Activated CD8-positive, alpha-beta memory T cell treated with anti-CD3 and anti-CD28 coated beads for 48 hours (primary cell): ENCODE results near the gene KIAA1217.
"Not testable (repeated sequence)": the region's sequence is repeated elsewhere in the genome, so short reads cannot be mapped to it uniquely, and the experiment has no call there.

ENCODE experiments used
- DNase-seq, 3 experiments: peaks; one replicate each; pipeline ENCODE4 v3.0.0-alpha.2; 2020; ENCODE audit warnings: low read depth in 2 of 3, low spot score in 2 of 3

KIAA1217 gene

GRCh38 chr10:24462291-24462813 is 253.4 kb downstream of the KIAA1217 start:
- DNase-seq, result no peak

GRCh38 chr10:24462889-24463552 is 254.1 kb downstream of the KIAA1217 start:
- DNase-seq, result no peak

DNA sequence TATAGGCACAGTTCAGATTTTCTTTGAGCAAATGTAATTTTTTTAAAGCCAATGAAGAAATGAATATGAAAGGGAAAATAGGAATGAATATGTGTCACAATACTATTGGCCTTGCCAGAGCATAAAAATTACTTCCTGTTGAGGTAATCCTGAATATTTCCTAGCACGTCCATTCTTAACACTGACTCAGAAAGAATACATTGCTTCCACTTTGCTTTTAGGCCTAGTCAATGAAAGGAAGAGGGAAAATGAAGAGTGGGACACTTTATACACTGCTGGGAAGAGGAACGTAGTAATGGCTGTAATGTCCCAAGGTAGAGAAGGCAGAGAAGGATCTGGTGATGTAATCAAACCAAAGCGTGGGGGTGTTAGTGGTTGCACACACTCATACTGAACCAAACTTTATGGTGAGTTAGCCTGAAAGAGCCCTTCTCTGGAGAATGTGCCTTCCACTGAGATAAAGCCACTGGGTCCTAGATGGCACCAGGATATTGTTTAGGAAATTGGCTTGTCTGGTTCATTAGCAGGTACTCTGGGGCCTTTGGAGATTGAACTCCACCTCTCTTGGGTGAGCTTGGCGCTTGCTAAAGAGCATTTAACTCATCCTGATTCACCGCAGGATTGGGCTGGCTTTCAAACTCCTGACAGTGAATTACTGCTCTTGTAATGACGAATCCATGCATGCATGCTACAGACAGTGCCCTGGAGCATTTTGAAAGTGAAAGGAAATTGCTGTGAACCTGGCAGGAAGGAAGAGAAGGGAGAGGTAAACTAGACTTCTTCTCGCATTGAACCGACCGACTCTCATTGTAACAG is 254.9 kb downstream of the KIAA1217 start:
- no peak for DNase-seq

DNA sequence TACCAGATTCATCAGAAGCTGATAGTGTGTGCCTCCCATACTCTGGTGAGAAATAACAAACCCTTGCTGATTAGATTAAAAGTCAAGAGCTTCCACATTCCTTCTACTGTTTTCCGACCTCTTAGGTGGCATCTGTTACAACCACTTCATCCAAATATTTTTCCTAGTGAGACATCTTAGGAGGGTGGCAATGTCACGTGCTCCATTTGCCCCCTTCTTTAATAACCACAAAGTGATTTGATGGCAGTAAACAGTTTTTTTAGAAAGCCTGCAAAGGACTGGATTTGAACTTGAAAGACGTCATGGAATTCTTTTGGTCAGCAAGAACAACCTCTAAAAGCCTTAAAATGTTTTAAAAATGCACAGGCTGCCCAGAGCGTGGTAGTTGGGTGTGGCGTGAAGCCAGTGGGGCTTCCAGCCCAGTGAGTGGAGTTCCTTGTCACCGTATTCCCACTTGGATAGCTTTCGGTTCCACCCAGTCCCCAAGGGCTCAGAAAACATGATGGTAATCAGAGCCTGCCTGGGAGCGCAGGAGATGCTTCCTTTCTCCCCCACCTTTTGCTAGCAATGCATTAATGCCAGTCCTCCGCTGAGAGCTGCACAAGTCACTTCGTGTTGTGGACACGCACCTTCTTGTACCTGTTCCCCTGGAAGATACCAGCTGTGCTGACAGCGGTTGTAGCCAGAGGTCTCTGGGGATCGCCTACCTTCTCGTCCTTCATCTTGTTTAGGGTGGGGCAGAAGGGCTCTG is 256.4 kb downstream of the KIAA1217 start:
- no peak for DNase-seq

DNA sequence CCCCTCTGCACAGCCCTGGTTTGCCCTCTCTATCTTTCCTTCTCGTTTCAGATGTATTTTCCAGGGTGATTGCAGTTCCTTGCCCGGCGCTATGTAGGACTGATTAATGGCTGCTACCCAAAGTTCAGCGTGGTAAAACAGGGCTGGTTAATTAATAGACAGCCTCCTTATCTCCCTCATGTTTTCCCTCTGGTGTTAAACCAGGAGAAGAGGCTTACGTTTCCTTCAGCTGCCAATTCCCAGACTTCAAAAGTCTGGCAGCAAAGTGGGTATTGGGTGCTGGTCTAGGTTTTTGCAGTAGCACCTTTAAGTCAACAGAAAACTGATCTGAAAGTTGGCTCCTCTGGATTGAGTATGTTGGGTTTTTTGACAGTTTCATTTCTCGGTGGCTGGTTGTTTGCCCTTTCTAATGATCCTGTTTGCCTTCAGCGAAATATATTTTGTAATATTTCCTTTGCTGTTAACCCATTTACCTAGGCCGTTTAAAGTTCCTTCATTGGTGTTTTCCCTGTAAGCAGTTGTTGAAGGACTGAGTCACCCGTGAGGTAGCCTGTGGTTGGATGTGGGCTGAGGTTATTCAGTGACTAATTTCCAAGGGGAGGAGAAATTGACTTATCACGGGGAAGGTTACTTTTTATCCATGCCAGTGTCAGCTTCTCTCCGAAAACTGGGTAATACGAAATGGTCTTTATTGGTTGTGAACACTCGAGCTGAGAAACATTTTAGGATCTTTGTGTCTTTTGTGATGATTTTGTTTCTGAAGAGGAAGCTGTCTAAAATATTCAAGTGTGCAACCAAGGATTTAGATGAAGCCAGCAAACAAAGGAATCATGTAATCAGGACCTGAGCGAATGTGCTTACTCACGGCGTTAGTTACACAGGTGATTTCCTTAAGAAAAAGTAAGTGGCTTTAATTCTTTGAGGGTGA is 257.2 kb downstream of the KIAA1217 start:
- DNase-seq, result no peak

DNA sequence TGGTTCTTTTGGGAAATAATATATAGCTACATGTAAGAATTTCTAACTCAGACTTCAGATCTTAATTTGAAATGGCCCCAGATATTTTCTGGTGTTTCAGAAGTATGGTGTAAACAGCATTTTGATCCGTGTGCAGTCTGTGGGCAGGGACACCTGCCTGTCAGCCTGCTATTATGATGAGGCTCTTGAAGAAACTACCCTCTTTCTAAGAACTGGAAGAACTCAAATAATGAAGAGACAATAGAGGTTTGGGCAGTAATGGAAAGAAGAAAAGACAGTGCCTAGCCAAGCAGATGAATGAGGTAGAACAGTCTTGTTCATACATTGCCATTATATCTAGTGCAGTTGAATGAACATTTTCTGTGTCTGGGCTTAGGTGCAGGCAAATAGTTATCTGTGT is 258.2 kb downstream of the KIAA1217 start:
- DNase-seq, result no peak

DNA sequence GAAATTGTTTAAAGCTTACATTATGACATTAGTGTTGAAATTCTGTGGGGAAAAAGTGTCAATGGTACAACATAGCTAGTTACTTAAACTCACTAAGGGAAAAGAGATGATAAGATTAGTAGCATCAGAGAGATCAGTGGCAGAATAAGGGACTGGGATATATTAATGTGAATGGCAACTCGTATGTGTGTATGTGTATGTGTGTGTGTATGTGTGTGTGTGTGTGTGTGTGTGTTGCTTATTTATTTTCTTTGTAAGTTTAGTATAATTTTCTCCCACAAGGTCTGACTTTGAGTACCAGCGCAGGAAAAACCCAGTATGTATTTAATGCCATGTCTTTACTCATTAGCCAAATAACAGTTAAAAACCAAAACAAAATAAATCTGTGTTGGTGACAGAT is 258.7 kb downstream of the KIAA1217 start:
- no peak for DNase-seq

- DNase-seq, result no peak
These were observed 259.4 kb downstream of the KIAA1217 start for GRCh38 chr10:24468281-24468751.

- DNase-seq, result no peak
These were observed 261.1 kb downstream of the KIAA1217 start for GRCh38 chr10:24469993-24470392.

GRCh38 chr10:24475598-24475997 is 266.7 kb downstream of the KIAA1217 start:
- DNase-seq, result no peak

GRCh38 chr10:24476913-24477701 is 268.2 kb downstream of the KIAA1217 start:
- DNase-seq, result no peak

DNA sequence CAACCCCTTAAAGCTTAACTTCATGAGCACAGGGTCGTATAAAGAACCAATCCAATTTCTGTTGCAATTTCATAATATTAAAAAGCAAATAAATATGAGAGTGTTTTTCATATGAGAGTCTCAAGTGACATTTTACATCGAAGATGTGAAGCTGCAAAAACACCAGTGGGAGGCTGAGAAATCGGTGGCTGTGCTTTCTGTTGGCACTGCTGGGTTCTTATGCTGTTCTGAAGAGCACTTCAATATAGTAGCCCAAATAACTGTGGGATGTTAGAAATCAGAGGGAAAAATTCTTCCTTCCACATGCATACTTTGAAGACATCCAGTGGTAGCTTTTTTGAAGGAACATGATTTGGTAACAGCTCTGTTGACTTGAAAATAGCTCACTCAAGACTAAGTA is 269.0 kb downstream of the KIAA1217 start:
- no peak for DNase-seq

GRCh38 chr10:24479806-24480205 is 270.9 kb downstream of the KIAA1217 start:
- DNase-seq, result no peak

DNA sequence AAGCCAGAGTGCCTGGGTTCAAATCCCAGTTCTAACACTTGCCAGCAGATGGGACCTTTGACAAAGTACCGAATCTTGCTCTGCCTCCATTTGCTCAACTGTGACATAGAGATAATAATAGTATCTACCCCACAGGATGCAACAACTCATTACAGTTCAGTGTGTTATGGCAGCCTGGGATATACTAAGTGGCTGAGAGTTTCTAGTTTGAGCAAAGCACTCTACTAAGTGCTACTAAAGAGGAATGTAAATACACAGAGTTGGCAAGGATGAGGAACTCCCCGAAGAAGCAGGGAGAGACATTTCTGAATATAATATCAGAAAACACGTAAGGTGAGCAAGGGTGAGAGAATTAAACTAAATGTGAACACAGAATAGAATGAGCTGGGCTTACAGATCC is 271.5 kb downstream of the KIAA1217 start:
- no peak for DNase-seq

GRCh38 chr10:24481241-24481640 is 272.3 kb downstream of the KIAA1217 start:
- DNase-seq, result no peak

GRCh38 chr10:24482713-24483112 is 273.8 kb downstream of the KIAA1217 start:
- not testable (repeated sequence) for DNase-seq

GRCh38 chr10:24483701-24484100 is 274.8 kb downstream of the KIAA1217 start:
- no peak for DNase-seq

DNA sequence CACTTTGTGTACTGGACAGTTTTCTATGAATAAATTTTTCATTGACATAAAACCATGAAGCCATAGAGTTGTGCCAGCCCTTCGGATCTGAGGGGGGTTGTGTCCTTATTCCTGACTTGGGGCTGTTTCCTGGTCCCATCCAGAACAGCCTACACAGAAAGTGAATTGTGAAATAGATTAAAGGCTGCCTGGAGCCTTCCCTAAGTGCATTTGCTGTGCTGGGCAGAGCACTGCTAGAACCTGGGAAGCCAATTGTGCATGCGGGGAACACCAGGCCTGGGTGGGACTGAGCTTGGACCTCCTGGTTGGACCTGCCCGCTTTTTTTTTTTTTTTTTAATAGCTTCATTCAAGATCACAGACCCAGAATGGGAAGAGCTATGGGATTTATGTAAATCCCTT is 275.8 kb downstream of the KIAA1217 start:
- DNase-seq, result no peak

DNA sequence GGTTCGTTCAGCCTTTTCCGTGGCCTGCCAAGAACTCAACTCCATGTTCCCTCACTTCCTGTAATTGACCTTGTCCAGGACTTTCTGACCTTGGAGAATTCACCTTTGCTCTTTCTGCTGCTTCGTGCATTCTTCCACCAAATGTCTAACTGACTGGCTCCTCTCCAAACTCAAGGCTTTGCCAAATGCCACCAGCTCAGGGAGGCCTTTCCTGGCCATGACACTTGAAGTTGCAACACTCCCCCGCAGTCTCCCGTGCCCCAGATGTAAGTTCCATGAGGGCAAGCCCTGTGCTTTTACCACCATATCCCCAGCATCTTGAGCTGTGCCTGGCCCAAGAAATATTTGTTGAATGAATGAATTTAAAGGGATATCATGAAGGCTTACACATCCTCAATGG is 276.4 kb downstream of the KIAA1217 start:
- no peak for DNase-seq

GRCh38 chr10:24488631-24489030 is 279.7 kb downstream of the KIAA1217 start:
- no peak for DNase-seq
